ENCODE results near the gene ALG13. TPM values are rescaled to one million over a fixed set of nuclear protein-coding genes. Genes with fewer than 3 reads are reported as not detected.

The ALG13 gene
- total RNA-seq, 3 donors from 2014 or later = 44.3 to 110 (median 69.5) TPM

DNA sequence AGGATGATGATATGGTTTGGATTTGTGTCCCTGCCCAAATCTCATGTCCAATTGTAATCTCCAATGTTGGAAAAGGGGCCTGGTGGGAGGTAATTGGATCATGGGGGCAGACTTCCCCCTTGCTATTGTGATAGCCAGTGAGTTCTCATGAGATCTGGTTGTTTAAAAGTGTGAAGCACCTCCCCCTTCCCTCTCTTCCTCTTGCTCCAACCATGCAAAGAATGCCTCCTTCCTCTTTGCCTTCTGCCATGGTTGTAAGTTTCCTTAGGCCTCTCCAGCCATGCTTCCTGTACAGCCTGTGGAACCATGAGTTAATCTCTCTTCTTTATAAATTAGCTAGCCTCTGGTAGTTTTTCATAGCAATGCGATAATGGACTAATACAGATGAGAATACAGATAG is 19.7 kb upstream of the ALG13 start:
- intact Hi-C loops (cut with DNase I; ENCODE audit: low total_unique reads) = no loop called here
- DNase-seq (ENCODE audit: low spot score in 2 of 2) = no peak
- Histone ChIP-seq H3K9me3 (no peaks in the 10 kb centered on the region), H3K27ac (no peak overlapping the region), H3K36me3 (no peaks in the 10 kb centered on the region), H3K4me1 (no peaks in the 10 kb centered on the region), H3K4me3 (no peak overlapping the region), H3K27me3 (peaks cover 0 to 24% of the 10 kb centered on the region in 2 donors)
- TF ChIP-seq, protein P1, sequence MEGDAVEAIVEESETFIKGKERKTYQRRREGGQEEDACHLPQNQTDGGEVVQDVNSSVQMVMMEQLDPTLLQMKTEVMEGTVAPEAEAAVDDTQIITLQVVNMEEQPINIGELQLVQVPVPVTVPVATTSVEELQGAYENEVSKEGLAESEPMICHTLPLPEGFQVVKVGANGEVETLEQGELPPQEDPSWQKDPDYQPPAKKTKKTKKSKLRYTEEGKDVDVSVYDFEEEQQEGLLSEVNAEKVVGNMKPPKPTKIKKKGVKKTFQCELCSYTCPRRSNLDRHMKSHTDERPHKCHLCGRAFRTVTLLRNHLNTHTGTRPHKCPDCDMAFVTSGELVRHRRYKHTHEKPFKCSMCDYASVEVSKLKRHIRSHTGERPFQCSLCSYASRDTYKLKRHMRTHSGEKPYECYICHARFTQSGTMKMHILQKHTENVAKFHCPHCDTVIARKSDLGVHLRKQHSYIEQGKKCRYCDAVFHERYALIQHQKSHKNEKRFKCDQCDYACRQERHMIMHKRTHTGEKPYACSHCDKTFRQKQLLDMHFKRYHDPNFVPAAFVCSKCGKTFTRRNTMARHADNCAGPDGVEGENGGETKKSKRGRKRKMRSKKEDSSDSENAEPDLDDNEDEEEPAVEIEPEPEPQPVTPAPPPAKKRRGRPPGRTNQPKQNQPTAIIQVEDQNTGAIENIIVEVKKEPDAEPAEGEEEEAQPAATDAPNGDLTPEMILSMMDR (IDR thresholded peaks at IDR 0.05) = no peak
- TF ChIP-seq POLR2A (IDR thresholded peaks at IDR 0.05) = no peak
- TF ChIP-seq POLR2AphosphoS5 (IDR thresholded peaks at IDR 0.05) = no peak

DNA sequence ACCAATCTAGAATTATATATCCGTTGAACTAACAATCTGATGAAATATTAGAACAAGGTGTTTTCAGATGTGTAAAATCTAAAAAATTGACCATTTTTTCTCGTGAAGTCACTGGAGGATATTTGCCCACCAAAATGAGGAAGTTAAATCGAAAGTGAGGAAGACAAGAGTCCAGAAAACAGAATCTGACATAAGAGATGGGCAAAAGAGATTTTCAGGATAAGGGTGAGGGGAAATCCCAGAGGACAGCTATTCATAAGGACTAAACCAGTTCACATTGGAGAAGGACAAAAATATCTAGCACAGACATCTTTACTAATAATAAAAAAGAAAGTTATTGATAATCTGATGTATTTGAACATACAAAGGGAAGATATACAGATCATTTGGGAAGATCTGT is 18.7 kb upstream of the ALG13 start:
- no peak for DNase-seq (ENCODE audit: low spot score in 2 of 2)
- intact Hi-C loops (cut with DNase I; ENCODE audit: low total_unique reads) = no loop called here
- Histone ChIP-seq H3K9me3 (no peaks in the 10 kb centered on the region), H3K36me3 (no peaks in the 10 kb centered on the region), H3K4me3 (no peak overlapping the region), H3K4me1 (no peaks in the 10 kb centered on the region), H3K27ac (no peak overlapping the region), H3K27me3 (peaks cover 0 to 21% of the 10 kb centered on the region in 2 donors)
- no peak for TF ChIP-seq POLR2AphosphoS5 (IDR thresholded peaks at IDR 0.05)
- TF ChIP-seq, protein P1 (IDR thresholded peaks at IDR 0.05) = no peak
- TF ChIP-seq POLR2A (IDR thresholded peaks at IDR 0.05) = no peak

DNA sequence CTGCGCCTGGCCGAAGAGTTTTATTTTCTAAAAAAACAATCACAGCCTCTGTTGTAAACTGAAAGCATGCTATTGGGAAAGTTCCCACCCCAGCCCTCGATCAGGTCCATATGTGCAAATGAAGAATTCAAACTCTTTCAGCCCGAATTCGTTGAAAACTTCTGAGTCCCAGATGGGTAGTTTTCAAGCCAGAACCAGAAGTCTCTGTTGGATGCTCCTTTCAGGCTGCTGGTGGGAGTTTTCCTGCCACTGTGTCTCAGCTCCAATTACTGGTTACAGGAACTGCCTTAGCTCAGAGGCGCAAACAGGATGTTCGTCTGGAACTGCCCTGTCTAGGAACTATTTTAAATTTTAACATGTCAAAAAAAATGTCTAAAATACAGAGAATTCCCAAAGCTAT is 9.3 kb upstream of the ALG13 start:
- no peak overlapping the region for H3K27ac ChIP-seq
- DNase-seq (ENCODE audit: low spot score in 2 of 2) = no peak
- no peaks in the 10 kb centered on the region for H3K4me1 ChIP-seq
- intact Hi-C loops (cut with DNase I; ENCODE audit: low total_unique reads) = no loop called here
- TF ChIP-seq POLR2A (IDR thresholded peaks at IDR 0.05) = no peak
- TF ChIP-seq POLR2AphosphoS5 (IDR thresholded peaks at IDR 0.05) = no peak
- TF ChIP-seq, protein P1 (IDR thresholded peaks at IDR 0.05) = no peak
- peaks cover 0 to 30% of the 10 kb centered on the region in 2 donors for H3K27me3 ChIP-seq
- no peak overlapping the region for H3K4me3 ChIP-seq
- no peaks in the 10 kb centered on the region for H3K9me3 ChIP-seq
- no peaks in the 10 kb centered on the region for H3K36me3 ChIP-seq

DNA sequence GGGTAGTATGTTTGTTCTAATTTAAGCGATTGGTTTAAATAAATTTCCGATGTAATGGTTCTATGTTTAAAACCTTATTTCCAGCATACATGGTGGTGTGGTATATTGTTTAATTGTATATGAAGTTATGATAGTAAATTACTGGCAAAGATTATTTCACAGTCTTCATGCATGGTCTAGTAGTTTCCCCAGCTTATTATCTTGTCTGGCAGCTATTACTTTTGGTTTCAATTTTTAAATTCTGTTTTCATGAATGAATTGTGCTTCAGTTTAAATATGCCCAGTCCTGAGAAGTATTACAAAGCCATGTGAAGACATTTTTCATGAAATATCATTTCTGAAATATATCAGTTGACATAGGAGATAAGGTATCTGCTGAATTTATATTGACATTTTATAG is 6.3 kb downstream of the ALG13 start:
- H3K27me3 ChIP-seq = no peaks in the 10 kb centered on the region

DNA sequence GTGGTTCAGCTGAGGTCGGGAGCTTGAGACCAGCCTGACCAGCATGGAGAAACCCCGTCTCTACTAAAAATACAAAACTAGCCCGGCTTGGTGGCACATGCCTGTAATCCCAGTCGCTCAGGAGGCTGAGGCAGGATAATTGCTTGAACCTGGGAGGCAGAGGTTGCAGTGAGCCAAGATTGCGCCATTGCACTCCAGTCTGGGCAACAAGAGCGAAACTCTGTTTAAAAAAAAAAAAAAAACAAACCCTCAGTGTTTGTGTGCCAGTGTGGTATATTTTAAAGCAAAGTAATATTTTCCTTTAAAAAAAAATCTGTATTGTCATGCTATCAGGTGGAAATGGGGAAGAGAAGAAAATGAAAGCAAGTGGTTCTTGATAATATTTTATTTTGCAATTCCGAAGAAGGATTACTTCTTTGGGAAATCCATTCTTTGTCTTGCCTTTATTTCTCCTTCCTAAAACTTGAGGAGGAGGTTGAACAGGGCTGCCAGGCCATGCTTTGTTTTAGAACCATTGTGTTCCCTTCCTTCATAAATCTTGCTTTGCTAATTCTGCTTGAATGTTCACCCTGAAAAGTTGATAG is 14.4 kb downstream of the ALG13 start:
- no peak for DNase-seq (ENCODE audit: low spot score in 2 of 2)
- TF ChIP-seq POLR2A (IDR thresholded peaks at IDR 0.05) (no peak), POLR2AphosphoS5 (IDR thresholded peaks at IDR 0.05) (no peak)
- TF ChIP-seq, protein P1 (IDR thresholded peaks at IDR 0.05) = no peak
- Histone ChIP-seq H3K4me1 (no peaks in the 10 kb centered on the region), H3K27ac (no peak overlapping the region), H3K9me3 (no peaks in the 10 kb centered on the region), H3K36me3 (no peaks in the 10 kb centered on the region), H3K4me3 (no peak overlapping the region), H3K27me3 (peaks cover 0 to 7% of the 10 kb centered on the region in 2 donors)
- intact Hi-C loops (cut with DNase I; ENCODE audit: low total_unique reads) = no loop called here

More for the DNA sequence above, 6.3 kb downstream of the ALG13 start:
- TF ChIP-seq POLR2A (IDR thresholded peaks at IDR 0.05) = no peak
- TF ChIP-seq POLR2AphosphoS5 (IDR thresholded peaks at IDR 0.05) = no peak
- TF ChIP-seq, protein P1 (IDR thresholded peaks at IDR 0.05) = no peak
- Histone ChIP-seq H3K9me3 (no peaks in the 10 kb centered on the region), H3K36me3 (no peaks in the 10 kb centered on the region), H3K27ac (no peak overlapping the region), H3K4me1 (no peaks in the 10 kb centered on the region), H3K4me3 (no peak overlapping the region)
- DNase-seq (ENCODE audit: low spot score in 2 of 2) = no peak
- intact Hi-C loops (cut with DNase I; ENCODE audit: low total_unique reads) = no loop called here
